Endothelial cell of umbilical vein (primary cell): ENCODE data around the gene EIF3K. TPM values are rescaled to one million over a fixed set of nuclear protein-coding genes. Genes with fewer than 3 reads are reported as not detected.

Source experiments
- BruUV-seq: library from RNA; stranded (reverse); fragments of 400-500 nt; replicated peaks from 2 replicates; lab custom pipeline; 2021; lab: Mats Ljungman, UMichigan
- CTCF ChIA-PET: fragments of 300-600, 350-600 bp; sonication (Branson Sonifier 250); formaldehyde crosslinking; loops from one replicate; lab custom pipeline; 2021; ENCODE audit warnings: antibody characterized with exemption, inconsistent platforms; lab: Charles Lee
- POLR2A ChIA-PET: fragments of 300-600, 350-600 bp; sonication (Branson Sonifier 250); formaldehyde crosslinking; loops from one replicate; lab custom pipeline; 2021; ENCODE audit warnings: antibody characterized with exemption, inconsistent platforms; lab: Charles Lee
- DNase-seq: peaks from one replicate; pipeline ENCODE4 v3.0.0-alpha.2; 2011; ENCODE audit warnings: low read depth, low spot score
- FAIRE-seq: peaks from 2 replicates; lab custom pipeline; 2011; peaks lifted over from hg19 to GRCh38; lab: Jason Lieb, UNC
- H2AFZ ChIP-seq: 2 replicates; pipeline ENCODE4 v1.6.0; 2012; ENCODE audit warnings: low read depth, low read length, control low read depth, inconsistent platforms
- H3K27ac ChIP-seq: 2 replicates; pipeline ENCODE4 v1.5.1; 2011; ENCODE audit warnings: low read depth, mild to moderate bottlenecking, control low read depth, low read length, moderate library complexity; ENCODE audit not compliant: insufficient read depth
- H3K27me3 ChIP-seq, 2 experiments: 2 replicates each; pipeline versions ENCODE4 v1.6.0 to v1.6.1; 2011; ENCODE audit warnings: low read length in 2 of 2, mixed read lengths in 1 of 2; ENCODE audit not compliant: control insufficient read depth in 2 of 2, insufficient read depth in 2 of 2
- H3K36me3 ChIP-seq, 2 experiments: 2 replicates in 1 of 2; 3 replicates in 1 of 2; pipeline ENCODE4 v1.5.1; 2011; ENCODE audit warnings: low read length in 2 of 2, mild to moderate bottlenecking in 1 of 2, moderate library complexity in 1 of 2; ENCODE audit not compliant: control insufficient read depth in 2 of 2, insufficient read depth in 2 of 2; ENCODE audit errors: extremely low read depth in 1 of 2
- H3K4me1 ChIP-seq: 3 replicates; pipeline ENCODE4 v1.5.1; 2011; ENCODE audit warnings: mild to moderate bottlenecking, low read length; ENCODE audit not compliant: control insufficient read depth, insufficient read depth; ENCODE audit errors: extremely low read depth
- H3K4me2 ChIP-seq: 2 replicates; pipeline ENCODE4 v1.6.1; 2011; ENCODE audit warnings: low read length, control low read depth, mixed read lengths; ENCODE audit not compliant: insufficient read depth
- H3K4me3 ChIP-seq, 3 experiments: fragments of 200-600 bp in 1 of 3; sonication (generic), shearing (Covaris generic) in 1 of 3; replicated peaks in 1 of 3; 2 replicates each; pipeline ENCODE4 v1.5.1; 2011 to 2016; ENCODE audit warnings: control low read depth in 3 of 3, low read length in 3 of 3, mild to moderate bottlenecking in 2 of 3, inconsistent platforms in 1 of 3, low read depth in 1 of 3, moderate library complexity in 1 of 3; ENCODE audit not compliant: insufficient read depth in 1 of 3
- H3K79me2 ChIP-seq: 2 replicates; pipeline ENCODE4 v1.6.0; 2012; ENCODE audit warnings: low read length, inconsistent platforms; ENCODE audit not compliant: control insufficient read depth, insufficient read depth
- H3K9ac ChIP-seq: replicated peaks from 2 replicates; pipeline ENCODE3; 2011; ENCODE audit warnings: low read length, control low read depth; ENCODE audit not compliant: insufficient read depth; ENCODE audit errors: extremely low read depth
- H3K9me1 ChIP-seq: replicated peaks from 3 replicates; pipeline ENCODE4 v1.6.0; 2011; ENCODE audit warnings: mild to moderate bottlenecking, low read length; ENCODE audit not compliant: control insufficient read depth, insufficient read depth; ENCODE audit errors: extremely low read depth
- H3K9me3 ChIP-seq: replicated peaks from 2 replicates; pipeline ENCODE4 v1.5.1; 2012; ENCODE audit warnings: low read length, inconsistent platforms; ENCODE audit not compliant: control insufficient read depth, insufficient read depth
- H4K20me1 ChIP-seq: replicated peaks from 2 replicates; pipeline ENCODE3; 2011; ENCODE audit warnings: mild to moderate bottlenecking, low read length; ENCODE audit not compliant: control insufficient read depth, insufficient read depth; ENCODE audit errors: extremely low read depth
- EZH2 ChIP-seq: IDR thresholded peaks from 2 replicates; pipeline ENCODE4 v1.6.1; 2012; ENCODE audit warnings: borderline replicate concordance, low read depth, mild to moderate bottlenecking, moderate library complexity, low read length, inconsistent platforms; ENCODE audit not compliant: severe bottlenecking
- FOS ChIP-seq: IDR thresholded peaks from 2 replicates; pipeline ENCODE4 v1.6.1; 2011; ENCODE audit warnings: mild to moderate bottlenecking, low read length, moderate library complexity, borderline replicate concordance; ENCODE audit not compliant: insufficient read depth
- GATA2 ChIP-seq: IDR thresholded peaks from 2 replicates; pipeline ENCODE4 v1.7.0; 2011; ENCODE audit warnings: low read depth, mild to moderate bottlenecking, moderate library complexity, mixed read lengths, low read length; ENCODE audit not compliant: insufficient read length, insufficient read depth
- JUN ChIP-seq: IDR thresholded peaks from 2 replicates; pipeline ENCODE4 v1.6.1; 2011; ENCODE audit warnings: borderline replicate concordance, low read depth; ENCODE audit not compliant: insufficient read length, insufficient read depth
- MAX ChIP-seq: IDR thresholded peaks from 2 replicates; pipeline ENCODE4 v1.6.1; 2011; ENCODE audit not compliant: insufficient read depth, insufficient read length
- MYC ChIP-seq: IDR thresholded peaks from one replicate; pipeline ENCODE4 v1.6.1; 2011; ENCODE audit warnings: mild to moderate bottlenecking, low read depth, low read length
- POLR2A ChIP-seq: IDR thresholded peaks from 2 replicates; pipeline ENCODE4 v1.6.1; 2012; ENCODE audit warnings: low read depth, mild to moderate bottlenecking, control low read depth, low read length
- POLR2AphosphoS5 ChIP-seq: IDR thresholded peaks from 2 replicates; pipeline ENCODE4 v1.6.1; 2012; ENCODE audit warnings: low read depth, mild to moderate bottlenecking, control low read depth, low read length, moderate library complexity; ENCODE audit not compliant: insufficient read depth
- dilution Hi-C: fragments of 300-500 bp; cut with MboI; formaldehyde crosslinking; loops from one replicate; pipeline ENCODE4 v1.15.0; 2019; ENCODE audit warnings: low sequenced_read_pairs; ENCODE audit not compliant: extremely low pct_ligation_motif_present
- intact Hi-C: fragments of 100-400 bp; cut with micrococcal nuclease; formaldehyde crosslinking; loops from one replicate; pipeline ENCODE4 v1.10.0; 2022
- polyA plus RNA-seq, 4 experiments: library from polyadenylated mRNA; depleted of rRNA in 3 of 4; stranded (reverse) in 3 of 4; unstranded in 1 of 4; fragments of >200 nt; gene quantifications; 2 replicates each; pipeline versions ENCODE4 v1.2.1 to v1.2.3, GENCODE V29; 2011 to 2012; ENCODE audit warnings: missing spikeins in 1 of 4
- total RNA-seq: library from RNA; stranded (reverse); gene quantifications from 2 replicates; pipeline ENCODE4 v1.2.3, GENCODE V29; 2021

Gene EIF3K
- total and polyA plus RNA-seq, 2 donors (not counting 3 experiments of a cell fraction or from before 2014, with no cell fraction given), result 267 to 584 TPM

GRCh38 chr19:38662537-38663155, 43.7 kb downstream of the EIF3K start:
- dilution Hi-C loops (no loop called here), intact Hi-C loops (no loop called here)
- Histone ChIP-seq H3K36me3 (peaks cover 0 to 3% of the 10 kb centered on the region in 2 experiments), H3K4me1 (peaks cover 78% of the 10 kb centered on the region), H3K9ac (no peak overlapping the region), H4K20me1 (no peaks in the 10 kb centered on the region), H3K79me2 (peaks cover 98% of the 10 kb centered on the region), H3K27me3 (no peaks in the 10 kb centered on the region), H2AFZ (no peak overlapping the region), H3K9me3 (no peaks in the 10 kb centered on the region), H3K9me1 (no peaks in the 10 kb centered on the region), H3K27ac (peak overlapping the region; percentile 2), H3K4me2 (no peak overlapping the region), H3K4me3 (no peak overlapping the region)
- POLR2A ChIA-PET, result interaction anchor here (0.7 kb wide), 1 partner anchor 8 kb away, joined by 5 read pairs; no protein-coding TSS in a partner anchor
- CTCF ChIA-PET, result interaction anchor here (1.1 to 1.7 kb wide), 3 partner anchors 12 to 44 kb away, joined by 3 to 5 read pairs (median 4); no protein-coding TSS in a partner anchor
- TF ChIP-seq GATA2, result no peak
- no peak for TF ChIP-seq MAX
- TF ChIP-seq MYC, result no peak
- no peak for TF ChIP-seq FOS
- TF ChIP-seq POLR2A, result no peak
- no peak for TF ChIP-seq JUN
- TF ChIP-seq EZH2, result no peak
- TF ChIP-seq POLR2AphosphoS5, result no peak
- no peak for DNase-seq
- BruUV-seq, result no TSS peak
- FAIRE-seq, result no peak
